ELF-1 (cell line): ENCODE data around the gene CTRB1.
"Not testable (repeated sequence)": the region's sequence is repeated elsewhere in the genome, so short reads cannot be mapped to it uniquely, and the experiment has no call there.

ENCODE experiments used
- DNase-seq: peaks from one replicate; pipeline ENCODE4 v3.0.0-alpha.2; 2016; ENCODE audit warnings: low read depth, low spot score

CTRB1 gene

GRCh38 chr16:75240633-75241032 is 21.8 kb downstream of the CTRB1 start:
- DNase-seq: not testable (repeated sequence)

GRCh38 chr16:75241412-75241811 is 22.6 kb downstream of the CTRB1 start:
- no peak for DNase-seq

GRCh38 chr16:75241955-75242354 is 23.2 kb downstream of the CTRB1 start:
- DNase-seq: no peak

- not testable (repeated sequence) for DNase-seq
These were observed 23.8 kb downstream of the CTRB1 start for GRCh38 chr16:75242436-75243078.

GRCh38 chr16:75243667-75244224 is 25.0 kb downstream of the CTRB1 start:
- no peak for DNase-seq

GRCh38 chr16:75244225-75244809 is 25.5 kb downstream of the CTRB1 start:
- no peak for DNase-seq

GRCh38 chr16:75244844-75245758 is 26.3 kb downstream of the CTRB1 start:
- peak; percentile 95 for DNase-seq

- no peak for DNase-seq
These were observed 27.9 kb downstream of the CTRB1 start for GRCh38 chr16:75246504-75247205.

GRCh38 chr16:75247249-75247648 is 28.5 kb downstream of the CTRB1 start:
- DNase-seq: no peak

GRCh38 chr16:75248142-75248535 is 29.4 kb downstream of the CTRB1 start:
- DNase-seq: no peak

- no peak for DNase-seq
These were observed 30.0 kb downstream of the CTRB1 start for GRCh38 chr16:75248536-75249380.

- no peak for DNase-seq
These were observed 30.7 kb downstream of the CTRB1 start for GRCh38 chr16:75249441-75249840.

GRCh38 chr16:75250089-75250808 is 31.5 kb downstream of the CTRB1 start:
- no peak for DNase-seq

- DNase-seq: no peak
These were observed 32.1 kb downstream of the CTRB1 start for GRCh38 chr16:75250809-75251279.

- DNase-seq: peak; percentile 91
These were observed 32.7 kb downstream of the CTRB1 start, which contains the start of gene BCAR1 for GRCh38 chr16:75251280-75252048. Gene BCAR1, minus strand, starts transcription at chr16:75251624. Its CDS starts 142 bp downstream, at chr16:75251482.

GRCh38 chr16:75252049-75252864 is 33.5 kb downstream of the CTRB1 start:
- no peak for DNase-seq

GRCh38 chr16:75252946-75253911 is 34.4 kb downstream of the CTRB1 start:
- DNase-seq: peak; percentile 96
